Activated naive CD4-positive, alpha-beta T cell treated with anti-CD3 and anti-CD28 coated beads, Interleukin-2, amount 50 U/mL, for 72 hours (primary cell): ENCODE measurements around the gene IMMP2L. TPM values are rescaled to one million over a fixed set of nuclear protein-coding genes. Genes with fewer than 3 reads are reported as not detected.

Source experiments
- ATAC-seq, 2 donors: fragments of 150-1000 bp; cut with Tn5 transposase; 2 replicates each; pipeline ENCODE4 v1.10.0; 2021; ENCODE audit warnings: mild to moderate bottlenecking in 2 of 2, moderate library complexity in 2 of 2
- DNase-seq, 2 donors: peaks; one replicate each; pipeline ENCODE4 v3.0.0; 2021 to 2022; ENCODE audit warnings: low spot score in 2 of 2
- H3K27ac Mint-ChIP-seq, 2 donors: one replicate each; pipeline ENCODE4 v1.8.0; 2022; ENCODE audit warnings: mild to moderate bottlenecking in 2 of 2, mixed read lengths in 2 of 2
- H3K36me3 Mint-ChIP-seq, 2 donors: one replicate each; pipeline ENCODE4 v1.8.0; 2022; ENCODE audit warnings: mixed read lengths in 2 of 2
- H3K9me3 Mint-ChIP-seq, 2 donors: one replicate each; pipeline ENCODE4 v1.8.0; 2022; ENCODE audit warnings: mixed read lengths in 2 of 2
- total RNA-seq, 2 donors: library from RNA; stranded (reverse); gene quantifications; one replicate each; pipeline ENCODE4 v1.2.3, GENCODE V29; 2022

Gene IMMP2L
- total RNA-seq, 2 donors from 2014 or later: 11.8 to 18.2 TPM

DNA sequence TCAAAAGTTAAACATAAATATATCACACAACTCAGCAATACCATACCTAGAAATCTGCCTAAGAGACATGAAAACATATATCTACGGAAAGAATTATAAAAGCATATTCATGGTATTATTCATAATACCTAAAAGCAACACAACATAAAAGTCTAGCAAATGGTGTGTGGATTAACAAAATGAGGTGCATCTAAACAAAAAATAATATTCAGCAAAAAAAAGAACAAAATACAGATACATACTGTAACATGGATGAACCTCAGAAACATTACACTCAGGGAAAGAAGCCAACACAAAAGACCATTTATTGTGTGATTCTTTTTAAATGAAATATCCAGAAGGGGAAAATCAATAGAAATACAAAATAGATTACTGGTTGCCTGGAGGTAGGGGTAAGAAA lies 155.0 kb downstream of the IMMP2L start:
- DNase-seq: no peak
- Mint-ChIP-seq H3K9me3 (peaks cover 7% of the 10 kb centered on the region in 2 donors), H3K36me3 (peaks cover 7 to 13% of the 10 kb centered on the region in 2 donors), H3K27ac (no peak overlapping the region)
- ATAC-seq: no peak

DNA sequence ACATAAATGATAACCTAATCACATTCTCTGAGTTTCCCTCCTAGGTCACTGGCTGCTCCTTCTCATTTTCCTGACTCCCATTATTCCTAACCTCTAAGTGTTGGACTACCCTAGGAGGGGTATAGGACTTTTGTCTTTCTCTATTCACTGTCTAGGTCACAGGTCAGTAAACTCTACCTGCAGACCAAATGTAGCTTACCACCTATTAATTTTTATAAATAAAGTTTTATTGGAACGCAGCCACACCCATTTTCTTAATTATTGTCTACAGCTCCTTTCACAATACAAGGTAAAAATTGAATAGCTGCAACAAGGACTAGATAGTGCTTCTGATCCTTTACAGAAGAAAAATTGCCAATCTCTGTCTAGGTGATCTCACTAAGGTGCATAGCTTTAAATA lies 156.7 kb downstream of the IMMP2L start:
- Mint-ChIP-seq H3K9me3 (peaks cover 7% of the 10 kb centered on the region in 2 donors), H3K36me3 (peaks cover 7 to 8% of the 10 kb centered on the region in 2 donors), H3K27ac (no peak overlapping the region)
- no peak for ATAC-seq
- DNase-seq: no peak

DNA sequence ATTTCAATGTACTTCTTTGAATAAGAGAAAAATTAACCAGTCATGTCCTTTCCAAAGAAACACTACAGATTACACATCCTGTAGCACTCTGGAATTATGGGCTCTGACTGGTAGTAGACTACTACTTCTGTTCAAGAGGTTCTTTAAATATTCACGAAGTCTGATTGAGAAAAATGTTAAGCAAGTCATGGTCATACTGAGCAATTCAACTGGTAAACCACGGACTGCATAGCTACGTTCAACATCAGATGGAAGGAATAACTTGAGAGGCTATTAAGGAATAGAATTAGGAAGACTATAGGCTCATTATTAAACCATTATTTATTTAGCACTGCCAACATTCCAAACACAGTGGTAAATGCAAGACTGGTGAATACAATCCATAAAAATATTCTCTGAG lies 160.8 kb downstream of the IMMP2L start:
- H3K27ac Mint-ChIP-seq: no peak overlapping the region
- DNase-seq: no peak
- peaks cover 5 to 6% of the 10 kb centered on the region in 2 donors for H3K36me3 Mint-ChIP-seq
- ATAC-seq: no peak
- H3K9me3 Mint-ChIP-seq: peaks cover 6% of the 10 kb centered on the region in 2 donors

GRCh38 chr7:111400088-111400487 lies 162.2 kb downstream of the IMMP2L start:
- DNase-seq: no peak
- no peaks in the 10 kb centered on the region for H3K9me3 Mint-ChIP-seq

GRCh38 chr7:111394891-111395290 lies 167.4 kb downstream of the IMMP2L start:
- Mint-ChIP-seq H3K27ac (no peak overlapping the region), H3K9me3 (peaks cover 0 to 5% of the 10 kb centered on the region in 2 donors), H3K36me3 (no peaks in the 10 kb centered on the region)
- ATAC-seq: no peak
- DNase-seq: no peak

More at GRCh38 chr7:111400088-111400487, 162.2 kb downstream of the IMMP2L start:
- no peak for ATAC-seq
- no peaks in the 10 kb centered on the region for H3K36me3 Mint-ChIP-seq
- no peak overlapping the region for H3K27ac Mint-ChIP-seq

- Mint-ChIP-seq H3K27ac (no peak overlapping the region), H3K36me3 (peaks cover 4 to 5% of the 10 kb centered on the region in 2 donors), H3K9me3 (peaks cover 0 to 5% of the 10 kb centered on the region in 2 donors)
- no peak for DNase-seq
- ATAC-seq: no peak
These were observed 169.1 kb downstream of the IMMP2L start for GRCh38 chr7:111393011-111393754.

GRCh38 chr7:111392294-111392693 lies 170.0 kb downstream of the IMMP2L start:
- no peak overlapping the region for H3K27ac Mint-ChIP-seq
- H3K9me3 Mint-ChIP-seq: peaks cover 0 to 5% of the 10 kb centered on the region in 2 donors
- no peak for ATAC-seq
- H3K36me3 Mint-ChIP-seq: peaks cover 4 to 5% of the 10 kb centered on the region in 2 donors
- DNase-seq: no peak

DNA sequence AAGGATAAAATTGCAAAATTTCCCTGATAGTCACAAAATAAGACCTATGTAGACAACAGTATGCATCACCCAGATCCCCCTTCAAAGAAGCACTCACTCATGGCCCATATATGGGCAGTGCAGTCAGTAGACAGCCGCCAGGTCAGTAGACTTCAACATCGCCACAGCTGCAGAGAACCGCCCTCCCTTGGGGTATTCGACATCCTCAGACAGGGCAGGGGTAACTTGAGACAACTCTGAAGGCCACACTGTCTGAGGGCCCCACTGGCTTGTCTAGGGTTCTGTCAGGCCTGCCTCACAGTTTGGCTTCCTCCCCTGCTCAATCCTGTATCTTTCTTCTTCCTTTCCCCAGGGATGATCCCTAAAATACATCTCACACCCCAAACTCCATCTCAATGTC lies 172.3 kb downstream of the IMMP2L start:
- no peak overlapping the region for H3K27ac Mint-ChIP-seq
- peaks cover 4 to 5% of the 10 kb centered on the region in 2 donors for H3K36me3 Mint-ChIP-seq
- DNase-seq (no peak), ATAC-seq (no peak)
- H3K9me3 Mint-ChIP-seq: peaks cover 0 to 5% of the 10 kb centered on the region in 2 donors

- ATAC-seq (no peak), DNase-seq (no peak)
- H3K27ac Mint-ChIP-seq: no peak overlapping the region
- H3K36me3 Mint-ChIP-seq: peaks cover 5% of the 10 kb centered on the region in 2 donors
- H3K9me3 Mint-ChIP-seq: peaks cover 0 to 5% of the 10 kb centered on the region in 2 donors
These were observed 173.4 kb downstream of the IMMP2L start for GRCh38 chr7:111388912-111389311.

DNA sequence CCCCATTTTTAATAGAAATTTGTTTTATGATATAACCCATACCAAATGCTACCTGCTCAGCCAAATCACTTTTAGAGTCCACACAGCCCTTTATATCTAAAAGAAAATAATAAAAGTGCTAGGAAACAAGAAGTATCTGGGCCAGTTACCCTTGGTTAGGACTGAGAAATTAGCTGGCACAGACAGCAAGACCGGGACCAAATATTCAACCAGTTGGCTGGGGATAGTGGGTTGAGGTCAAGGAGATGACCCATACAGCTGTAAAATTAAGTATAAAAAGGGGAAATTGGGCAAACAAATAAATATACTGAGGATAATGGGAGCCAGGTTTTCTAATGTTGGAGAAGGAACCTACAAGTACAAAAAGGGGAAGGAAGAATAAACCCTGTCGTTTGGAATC lies 174.3 kb downstream of the IMMP2L start:
- DNase-seq (no peak), ATAC-seq (no peak)
- H3K9me3 Mint-ChIP-seq: peaks cover 0 to 5% of the 10 kb centered on the region in 2 donors
- H3K27ac Mint-ChIP-seq: no peak overlapping the region
- peaks cover 5 to 10% of the 10 kb centered on the region in 2 donors for H3K36me3 Mint-ChIP-seq

- H3K27ac Mint-ChIP-seq: peak overlapping the region in 1 of 2 donors; percentile 15
- H3K9me3 Mint-ChIP-seq: peaks cover 0 to 6% of the 10 kb centered on the region in 2 donors
- no peak for DNase-seq
- ATAC-seq: peak in 1 of 2 donors; percentile 71
- peaks cover 5 to 16% of the 10 kb centered on the region in 2 donors for H3K36me3 Mint-ChIP-seq
These were observed 178.0 kb downstream of the IMMP2L start for GRCh38 chr7:111384065-111384891.

GRCh38 chr7:111383133-111383532 lies 179.2 kb downstream of the IMMP2L start:
- no peak for ATAC-seq
- DNase-seq: no peak
- Mint-ChIP-seq H3K27ac (peak overlapping the region in 1 of 2 donors; percentile 15), H3K36me3 (peaks cover 0 to 11% of the 10 kb centered on the region in 2 donors), H3K9me3 (peaks cover 0 to 6% of the 10 kb centered on the region in 2 donors)

- H3K9me3 Mint-ChIP-seq: peaks cover 0 to 6% of the 10 kb centered on the region in 2 donors
- peaks cover 0 to 11% of the 10 kb centered on the region in 2 donors for H3K36me3 Mint-ChIP-seq
- no peak overlapping the region for H3K27ac Mint-ChIP-seq
- ATAC-seq: no peak
- DNase-seq: no peak
These were observed 180.7 kb downstream of the IMMP2L start for GRCh38 chr7:111381590-111381989.

- no peak for ATAC-seq
- H3K36me3 Mint-ChIP-seq: peaks cover 0 to 11% of the 10 kb centered on the region in 2 donors
- H3K9me3 Mint-ChIP-seq: peaks cover 0 to 6% of the 10 kb centered on the region in 2 donors
- no peak overlapping the region for H3K27ac Mint-ChIP-seq
- DNase-seq: no peak
These were observed 181.3 kb downstream of the IMMP2L start for GRCh38 chr7:111380945-111381344.

DNA sequence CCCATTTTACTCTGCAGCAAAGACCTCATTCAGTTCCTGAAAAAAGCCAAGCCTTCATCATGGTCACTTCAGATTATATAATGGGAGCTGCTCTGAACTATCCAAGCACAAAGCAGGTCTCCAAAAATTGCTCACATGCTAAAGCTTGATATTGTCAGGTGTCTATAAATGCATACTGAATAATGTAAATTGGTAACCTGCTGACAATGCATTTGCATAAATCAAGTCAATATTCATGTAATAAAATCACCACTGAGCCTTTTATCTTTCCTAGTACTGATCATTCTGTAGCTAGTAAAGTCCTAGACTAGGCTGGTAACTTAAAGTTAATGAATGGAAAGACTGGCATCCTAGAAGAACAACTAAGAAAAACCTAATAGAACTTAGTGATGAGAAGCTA lies 188.3 kb downstream of the IMMP2L start:
- no peak overlapping the region for H3K27ac Mint-ChIP-seq
- DNase-seq: no peak
- no peak for ATAC-seq
- H3K36me3 Mint-ChIP-seq: peaks cover 0 to 5% of the 10 kb centered on the region in 2 donors
- H3K9me3 Mint-ChIP-seq: no peaks in the 10 kb centered on the region

DNA sequence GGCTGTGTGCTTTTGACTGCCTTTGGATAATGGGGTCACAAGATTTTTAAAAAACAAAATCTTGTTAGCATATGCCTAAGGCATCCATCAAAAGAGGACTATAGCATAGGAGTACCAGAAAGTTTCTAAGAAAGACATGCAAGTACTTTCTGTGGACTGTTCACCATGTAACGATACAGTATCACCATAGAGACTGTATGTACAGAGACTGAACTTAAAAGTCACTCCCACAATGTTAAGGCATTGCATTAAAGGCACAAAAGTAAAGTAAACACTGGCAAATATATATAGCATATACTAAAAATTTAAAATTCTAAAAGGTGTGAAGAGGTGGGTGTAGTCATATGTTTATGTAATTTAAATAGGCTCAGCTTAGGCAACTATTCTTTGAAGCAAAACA lies 190.9 kb downstream of the IMMP2L start:
- Mint-ChIP-seq H3K27ac (no peak overlapping the region), H3K36me3 (peaks cover 0 to 5% of the 10 kb centered on the region in 2 donors), H3K9me3 (no peaks in the 10 kb centered on the region)
- DNase-seq: no peak
- ATAC-seq: no peak

DNA sequence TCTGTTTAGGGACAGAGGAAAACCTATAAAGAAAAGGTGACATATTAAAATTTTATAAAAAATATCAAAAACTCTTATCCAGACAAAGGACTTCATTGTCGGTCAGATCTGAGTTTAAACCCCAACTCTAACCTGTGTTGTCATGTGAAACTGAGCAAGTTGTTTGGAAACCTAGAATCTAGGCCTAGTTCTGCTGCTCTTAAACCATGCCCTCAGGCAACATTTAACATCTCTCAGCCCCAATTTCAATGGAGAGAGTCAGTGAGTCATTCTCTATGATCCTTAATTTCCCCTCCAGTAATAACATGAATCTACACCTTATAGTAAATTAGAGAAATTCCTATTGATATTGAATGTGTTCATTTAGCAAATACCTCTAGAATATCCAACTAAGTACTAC lies 192.3 kb downstream of the IMMP2L start:
- no peak for ATAC-seq
- H3K27ac Mint-ChIP-seq: no peak overlapping the region
- peaks cover 0 to 5% of the 10 kb centered on the region in 2 donors for H3K36me3 Mint-ChIP-seq
- no peaks in the 10 kb centered on the region for H3K9me3 Mint-ChIP-seq
- no peak for DNase-seq
